DMS153 (cell line): ENCODE data around the gene EMP3.

Experiments used
- DNase-seq: peaks from one replicate; lab custom pipeline; 2025; lab: John Stamatoyannopoulos, UW

The EMP3 gene

DNA sequence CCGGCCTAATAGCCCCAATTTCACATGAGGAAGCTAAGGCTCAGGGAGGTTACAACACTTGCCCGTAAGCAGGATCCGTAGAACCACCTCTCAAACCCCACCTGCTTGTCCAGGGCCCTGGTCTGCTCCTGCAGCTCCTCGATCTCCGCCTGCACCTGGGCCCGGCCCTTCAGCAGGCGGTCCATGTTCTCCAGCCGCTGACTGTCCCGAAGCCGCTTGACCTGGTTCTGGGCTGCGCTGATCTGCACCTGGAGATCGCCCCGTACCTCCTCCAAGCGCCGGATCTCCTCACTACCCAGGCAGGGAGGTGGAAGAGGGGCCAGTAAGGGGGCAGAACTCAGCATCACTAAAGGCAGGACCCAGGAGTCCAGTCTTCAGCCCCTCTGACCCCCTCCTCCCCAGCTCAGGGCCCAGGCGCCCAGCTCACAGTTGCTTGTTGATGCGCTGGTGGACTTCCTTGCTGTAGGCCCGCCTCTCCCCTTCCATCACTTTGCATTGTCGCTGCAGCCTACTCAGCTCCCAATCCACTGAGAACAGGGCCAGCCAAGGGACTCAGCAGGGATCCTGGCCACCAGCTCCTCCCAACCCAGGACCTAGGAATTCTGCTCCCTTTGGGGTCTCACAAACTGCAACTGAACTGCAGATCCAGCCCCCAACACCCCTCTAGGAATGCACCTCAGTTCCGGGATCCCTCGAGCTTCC, 6.9 kb upstream of the EMP3 start:
- no peak for DNase-seq

DNA sequence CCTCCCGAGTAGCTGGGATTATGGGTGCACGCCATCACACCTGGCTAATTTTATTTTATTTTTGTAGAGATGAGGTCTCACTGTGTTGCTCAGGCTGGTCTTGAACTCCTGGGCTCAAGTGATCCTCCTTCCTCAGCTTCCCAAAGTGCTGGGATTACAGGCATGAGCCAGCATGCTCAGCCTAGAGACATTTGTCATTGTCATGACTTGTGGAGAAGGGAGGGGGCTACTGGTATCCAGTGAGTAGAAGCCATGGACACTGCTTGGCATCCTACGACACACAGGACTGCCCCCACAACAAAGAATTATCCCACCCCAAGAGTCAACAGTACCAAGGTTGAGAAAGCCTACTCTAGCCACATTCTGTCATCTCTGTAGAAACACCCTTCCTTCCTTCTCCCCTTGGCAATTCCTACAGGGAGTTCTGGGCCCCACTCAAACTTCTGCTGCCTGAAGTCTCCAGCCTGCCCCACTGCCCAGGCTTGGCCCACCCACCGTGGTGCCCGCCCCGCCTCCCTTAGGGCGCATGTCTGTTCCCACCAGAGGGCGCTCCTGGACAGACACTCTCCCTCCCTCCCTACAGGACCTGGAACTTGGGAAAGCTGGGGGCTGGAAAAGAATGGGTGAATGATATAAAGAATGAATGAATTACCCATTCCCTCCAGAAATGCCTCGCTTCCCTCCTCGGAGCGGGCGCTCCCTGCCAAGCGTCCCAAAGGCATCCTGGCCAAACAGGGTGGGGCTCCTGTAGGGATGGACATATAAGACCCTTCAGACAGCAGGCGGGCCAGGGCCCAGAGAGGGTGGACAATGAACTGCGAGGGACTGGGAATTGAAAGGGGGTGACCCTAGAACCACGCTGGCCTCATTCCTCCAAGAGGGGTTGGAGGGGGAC, 5.5 kb upstream of the EMP3 start:
- DNase-seq = peak; percentile 41

DNA sequence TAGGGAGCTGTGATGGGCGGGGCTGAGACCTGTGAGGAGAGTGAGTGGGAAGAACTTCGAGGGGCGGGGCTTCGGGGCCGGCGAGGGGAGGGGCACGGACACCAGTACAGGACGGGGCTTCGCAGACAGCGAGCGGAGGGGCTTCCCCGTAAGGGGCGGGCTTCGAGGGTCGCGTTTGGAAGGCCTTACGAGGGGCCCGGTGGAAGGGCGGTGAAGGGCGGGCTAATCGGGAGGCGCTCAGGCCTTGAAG, 4.1 kb upstream of the EMP3 start:
- DNase-seq = peak; percentile 95

DNA sequence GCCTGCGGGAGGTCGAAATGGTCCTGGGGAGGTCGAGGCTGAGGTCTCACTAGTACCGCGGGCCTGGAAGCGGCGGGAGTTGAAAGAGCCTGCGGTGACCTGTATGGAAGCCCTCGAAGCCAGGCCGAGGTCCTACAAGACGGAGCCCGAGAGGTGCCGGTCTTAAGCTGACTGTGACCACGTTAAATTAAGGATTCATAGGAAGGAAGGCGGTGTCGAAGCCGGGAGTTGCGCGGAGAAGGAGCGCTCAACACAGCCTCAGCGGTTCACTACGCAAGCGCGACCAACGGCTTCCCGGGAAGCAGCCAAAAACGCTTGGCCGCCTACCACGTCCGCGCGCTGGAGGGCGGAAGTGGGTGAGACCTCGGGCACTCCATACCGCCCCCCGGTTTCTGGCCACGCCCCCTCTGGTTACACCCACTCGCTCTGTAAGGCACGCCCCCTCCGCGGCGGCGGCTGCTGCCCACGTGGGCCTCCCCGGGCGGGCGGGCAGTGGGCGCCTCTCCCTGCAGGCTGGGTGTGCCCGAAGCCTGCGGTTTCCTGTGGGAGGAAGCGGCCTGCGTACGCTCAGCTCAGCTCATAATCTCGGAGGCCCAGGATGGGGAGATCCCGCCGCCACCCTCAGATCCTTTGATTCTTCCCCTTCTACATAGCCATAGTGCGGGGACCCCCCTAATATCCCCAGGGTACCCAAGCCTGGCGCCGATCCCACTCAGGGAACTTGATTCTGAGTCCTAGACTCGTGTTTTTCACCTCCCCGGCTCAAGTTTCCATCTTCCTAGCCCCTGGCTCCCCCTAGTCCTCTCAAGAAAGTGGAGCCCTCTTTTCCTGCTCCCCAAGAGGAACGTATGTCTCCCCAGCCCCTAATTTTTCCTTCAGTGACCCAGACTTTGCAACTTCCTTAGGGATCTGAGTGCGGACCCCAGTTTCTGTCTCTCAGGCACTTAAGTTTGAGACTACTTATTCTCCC, 3.4 kb upstream of the EMP3 start:
- peak; percentile 97 for DNase-seq

DNA sequence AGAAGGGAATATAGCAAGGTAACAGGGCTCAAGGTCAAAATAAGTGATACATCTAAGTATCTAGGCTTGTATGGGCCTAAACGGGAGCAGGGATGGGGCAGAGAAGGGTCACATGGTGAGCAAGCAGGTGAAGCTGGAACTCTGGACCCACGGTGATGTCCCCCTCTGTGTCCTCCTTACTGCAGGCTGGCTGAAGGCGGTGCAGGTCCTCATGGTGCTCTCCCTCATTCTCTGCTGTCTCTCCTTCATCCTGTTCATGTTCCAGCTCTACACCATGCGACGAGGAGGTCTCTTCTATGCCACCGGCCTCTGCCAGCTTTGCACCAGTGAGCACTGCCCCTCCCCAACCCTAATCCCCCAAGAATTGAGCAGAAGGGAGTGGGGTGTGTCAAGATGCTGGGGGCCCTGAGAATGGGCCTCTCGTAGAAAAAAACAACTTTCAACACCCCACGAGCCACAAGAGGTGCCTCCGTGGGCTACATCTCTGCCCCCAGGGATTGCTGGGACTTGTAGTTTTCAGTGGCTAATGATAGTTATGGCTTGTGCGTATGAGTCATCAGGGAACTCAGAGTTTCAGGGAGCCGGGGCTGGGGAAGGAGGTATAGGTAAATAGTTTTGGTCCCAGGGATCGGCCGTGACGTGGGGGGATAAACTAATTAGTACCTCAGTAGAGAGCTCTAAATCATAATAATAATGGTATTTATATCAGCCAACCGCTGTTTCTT, 4.0 kb downstream of the EMP3 start:
- DNase-seq = no peak

DNA sequence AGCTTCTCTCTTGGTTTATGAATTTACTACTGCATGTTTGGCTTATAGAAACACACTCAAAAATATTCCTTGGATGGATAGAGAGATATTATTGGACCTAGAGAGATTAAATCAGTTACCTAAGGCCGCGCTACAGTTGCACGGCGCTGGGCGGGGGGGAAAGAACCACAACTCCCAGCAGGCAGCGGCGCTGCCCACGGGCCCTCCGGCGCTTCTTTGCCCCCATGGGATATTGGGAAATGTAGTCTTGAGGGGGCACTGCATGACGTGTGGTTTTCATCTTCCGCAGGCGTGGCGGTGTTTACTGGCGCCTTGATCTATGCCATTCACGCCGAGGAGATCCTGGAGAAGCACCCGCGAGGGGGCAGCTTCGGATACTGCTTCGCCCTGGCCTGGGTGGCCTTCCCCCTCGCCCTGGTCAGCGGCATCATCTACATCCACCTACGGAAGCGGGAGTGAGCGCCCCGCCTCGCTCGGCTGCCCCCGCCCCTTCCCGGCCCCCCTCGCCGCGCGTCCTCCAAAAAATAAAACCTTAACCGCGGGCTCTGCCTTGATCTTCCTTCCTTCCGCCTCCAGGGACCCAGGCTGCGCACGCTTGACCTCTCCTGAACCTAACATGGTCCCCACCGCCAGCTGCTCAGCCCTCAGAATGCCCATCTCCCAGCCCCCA, 4.8 kb downstream of the EMP3 start:
- peak; percentile 94 for DNase-seq

DNA sequence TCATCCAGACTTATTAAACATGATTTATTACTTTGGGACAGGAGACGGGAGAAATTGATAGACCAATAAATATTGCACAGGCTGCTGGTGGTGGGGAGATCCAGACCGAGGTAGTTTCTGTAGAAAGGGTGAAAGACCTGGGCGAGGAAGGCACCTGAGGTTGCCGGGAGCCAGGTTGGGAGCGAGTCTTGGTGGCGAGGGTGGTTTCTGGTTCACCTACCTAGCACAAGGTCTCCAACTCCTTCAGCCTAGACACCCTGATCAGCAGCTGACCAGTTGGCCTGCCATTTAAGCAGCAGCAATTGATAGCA, 7.0 kb downstream of the EMP3 start:
- no peak for DNase-seq

DNA sequence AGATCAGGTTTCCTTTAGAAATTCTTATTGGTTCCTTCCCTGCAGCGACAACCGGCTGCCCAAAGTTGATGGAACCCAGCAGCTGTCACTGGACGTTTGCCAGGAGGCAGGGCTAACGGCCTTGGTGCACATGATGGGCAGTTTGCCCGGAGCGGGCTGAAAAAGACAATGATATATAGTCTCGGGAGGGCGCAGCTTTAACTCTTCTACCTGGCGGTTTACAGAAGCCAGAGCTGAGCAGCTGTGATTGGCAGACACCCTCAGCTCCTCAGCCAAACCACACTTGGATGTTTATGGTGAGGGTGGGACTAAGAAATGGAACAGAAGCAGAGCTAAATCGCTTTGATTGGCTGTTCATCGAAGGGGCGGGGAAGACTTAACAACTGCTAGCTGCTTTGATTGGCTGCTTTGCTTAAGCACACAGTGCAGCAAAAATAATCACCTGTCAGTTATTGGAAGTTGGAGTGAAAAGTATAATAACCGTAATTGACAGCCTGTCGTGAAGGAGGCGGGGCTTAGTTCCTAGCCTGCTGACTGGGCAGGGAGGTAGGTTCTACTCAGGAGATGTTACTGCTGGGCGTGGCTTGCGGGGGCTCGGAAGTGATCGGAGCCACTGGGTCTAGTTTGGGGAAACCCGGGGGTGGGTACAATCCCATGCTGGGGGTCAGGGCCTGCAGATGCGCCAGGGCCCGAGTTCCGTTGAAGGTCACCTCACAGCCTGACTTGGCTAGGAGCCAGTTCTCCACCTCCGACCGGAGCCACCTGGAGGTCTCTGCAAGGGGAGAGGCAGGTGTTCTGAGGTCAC, 7.5 kb downstream of the EMP3 start:
- DNase-seq = peak; percentile 100

DNA sequence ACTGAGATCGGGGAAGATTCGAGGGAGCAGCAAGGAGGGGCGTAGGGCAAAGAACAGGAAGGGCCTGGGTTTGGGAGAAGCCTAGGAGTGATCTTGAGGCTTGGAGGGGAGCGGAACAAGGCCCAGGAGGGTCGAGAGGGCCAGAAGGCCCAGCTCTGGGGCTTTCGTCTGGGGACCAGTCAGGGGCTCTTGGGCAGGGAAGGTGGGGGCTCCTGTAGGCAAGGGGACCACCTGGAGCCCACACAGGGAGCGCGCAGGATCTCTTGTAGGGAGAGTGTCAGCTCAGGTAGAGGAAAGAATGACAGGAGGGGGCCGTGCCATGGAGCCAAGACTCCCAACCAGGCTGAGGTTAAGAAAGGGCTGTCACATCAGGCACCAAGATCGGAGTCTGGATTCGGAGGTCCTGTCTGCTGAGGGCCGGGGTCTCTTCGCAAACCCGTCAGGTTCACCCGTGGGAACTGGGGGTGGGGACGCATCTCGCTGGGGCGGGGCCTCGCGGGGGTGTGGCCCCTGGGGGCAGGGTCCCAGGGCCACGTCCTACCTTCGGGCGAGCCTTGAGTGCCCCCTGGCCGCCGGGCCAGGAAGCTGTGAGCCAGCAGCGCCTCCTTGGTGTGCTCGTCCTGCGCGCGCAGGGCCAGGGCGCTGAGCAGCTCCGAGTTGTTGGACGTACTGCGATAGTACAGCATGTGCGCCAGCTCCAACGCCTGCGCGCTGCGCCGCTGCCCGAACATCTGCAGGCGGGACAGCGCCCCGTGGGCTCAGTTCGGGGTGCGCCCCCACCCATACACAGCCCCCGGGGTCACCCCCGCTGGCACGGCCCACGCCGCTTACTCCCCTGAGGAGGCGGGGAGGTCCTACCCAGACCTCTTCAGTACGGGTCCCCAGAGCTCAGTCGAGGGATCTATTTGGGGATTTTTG, 8.4 kb downstream of the EMP3 start:
- peak; percentile 89 for DNase-seq

DNA sequence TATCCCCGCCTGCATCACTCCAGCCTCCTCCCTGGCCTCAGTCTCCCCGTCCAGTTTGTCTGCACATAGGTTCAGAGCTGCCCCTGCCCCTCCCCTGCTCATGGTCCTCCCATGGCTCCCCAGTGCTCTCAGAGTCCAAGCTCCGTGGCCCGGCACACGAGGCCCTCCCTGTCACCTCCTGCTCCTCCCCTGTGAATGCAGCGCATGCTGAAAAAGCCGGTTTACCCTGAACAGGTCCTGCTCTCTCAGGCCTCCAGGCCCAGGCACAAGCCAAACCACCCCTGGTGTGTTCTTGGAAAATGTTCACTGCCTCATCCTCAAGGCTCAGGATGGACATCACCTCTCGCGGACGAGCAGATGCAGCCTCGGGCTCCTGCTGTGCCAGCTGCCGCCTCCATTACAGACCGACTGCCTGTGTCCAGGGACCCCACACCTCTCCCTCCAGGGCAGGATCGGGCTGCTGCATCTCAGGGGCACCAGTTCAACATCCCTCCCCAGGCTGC, 13.0 kb downstream of the EMP3 start:
- DNase-seq = no peak

DNA sequence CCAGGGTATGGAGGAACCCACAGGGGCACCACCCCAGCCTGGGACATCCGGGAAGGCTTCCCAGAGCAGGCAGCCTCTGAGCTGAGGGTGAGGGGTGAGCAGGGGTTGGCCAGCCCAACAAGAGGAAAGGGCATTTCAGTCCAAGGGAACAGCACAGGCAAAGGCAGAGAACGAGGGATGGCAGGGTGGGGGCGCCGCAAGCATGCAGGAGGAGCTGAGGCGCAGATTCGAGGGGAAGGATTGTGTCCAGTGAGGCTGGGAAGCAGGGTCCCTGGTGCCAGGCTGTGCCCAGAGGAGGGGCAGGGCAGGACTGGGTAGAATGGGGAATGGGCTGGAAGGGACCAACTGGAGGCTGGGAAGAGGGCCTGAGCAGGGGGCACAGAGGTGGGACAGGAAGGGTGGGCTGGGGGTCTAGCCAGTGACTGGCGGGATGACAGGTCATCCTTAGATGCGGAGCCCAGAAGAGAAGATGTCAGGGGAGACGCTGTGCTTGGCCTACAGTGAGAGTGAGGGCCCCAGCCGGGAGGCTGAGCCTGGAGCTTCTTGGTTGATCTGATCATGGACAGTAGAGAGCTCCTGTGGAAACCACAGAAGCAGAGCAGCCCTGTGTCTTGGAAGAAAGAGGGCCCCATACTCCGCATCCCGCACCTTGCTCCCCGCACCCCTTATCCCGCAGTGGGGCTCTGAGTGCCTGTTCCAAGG, 13.6 kb downstream of the EMP3 start:
- DNase-seq = no peak

DNA sequence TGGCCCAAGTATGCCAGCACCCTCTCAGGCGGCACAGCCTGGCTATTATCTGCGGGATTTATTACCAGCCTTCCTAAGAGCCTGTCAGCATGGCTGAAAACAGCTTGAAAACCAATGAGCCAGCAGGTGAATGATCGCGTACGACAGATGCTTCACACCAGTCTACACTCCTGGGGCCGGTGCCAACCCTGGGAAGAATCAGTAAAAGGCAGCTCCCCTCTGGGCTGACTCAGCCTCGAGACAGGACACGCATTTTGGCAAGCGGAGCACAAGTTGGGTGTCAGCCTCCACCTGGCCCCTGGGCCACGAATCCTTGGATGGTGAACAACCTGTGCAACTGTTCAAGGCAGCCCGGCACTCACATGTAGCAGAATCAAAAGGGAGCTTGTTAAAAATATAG, 15.6 kb downstream of the EMP3 start:
- peak; percentile 46 for DNase-seq

DNA sequence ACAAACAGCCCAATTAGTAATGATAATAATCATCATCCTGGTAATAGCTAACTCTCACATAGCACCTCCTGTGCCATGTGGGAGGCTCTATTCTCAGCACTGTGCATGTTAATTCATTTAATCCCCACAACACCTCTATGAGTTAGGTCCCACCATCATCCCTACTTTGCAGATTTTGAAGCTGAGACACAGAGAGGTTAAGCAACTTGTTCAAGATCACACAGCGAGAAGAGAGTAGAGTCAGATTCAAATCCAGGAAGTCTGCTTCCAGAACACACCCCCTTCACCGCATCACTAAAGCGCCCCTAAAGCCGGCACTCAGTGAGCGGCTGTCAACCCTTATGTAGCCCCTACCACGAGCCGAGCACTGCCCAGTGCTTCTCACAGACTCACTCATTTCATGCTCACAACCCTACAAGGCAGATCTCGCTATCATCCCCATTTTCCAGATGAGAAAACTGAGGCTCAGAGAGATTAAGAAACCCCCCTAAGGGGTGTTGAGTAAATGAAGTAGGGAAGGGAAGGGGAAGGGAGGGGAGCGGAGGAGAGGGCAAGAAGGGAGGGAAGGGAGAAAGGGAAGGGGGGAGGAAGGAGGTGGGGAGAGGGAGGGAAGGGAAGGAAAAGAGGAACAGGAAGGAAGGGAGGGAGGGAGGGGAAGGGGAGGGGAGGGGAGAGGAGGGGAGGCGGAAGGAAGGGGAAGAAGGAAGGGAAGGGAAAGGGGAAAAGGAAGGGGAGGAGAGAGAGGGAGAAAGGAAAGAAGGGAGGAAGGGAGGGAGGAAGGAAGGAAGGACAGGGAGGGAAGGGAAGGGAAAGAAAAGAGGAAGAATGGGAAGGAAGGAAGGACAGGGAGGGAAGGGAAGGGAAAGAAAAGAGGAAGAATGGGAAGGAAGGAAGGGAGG, 16.4 kb downstream of the EMP3 start:
- no peak for DNase-seq

DNA sequence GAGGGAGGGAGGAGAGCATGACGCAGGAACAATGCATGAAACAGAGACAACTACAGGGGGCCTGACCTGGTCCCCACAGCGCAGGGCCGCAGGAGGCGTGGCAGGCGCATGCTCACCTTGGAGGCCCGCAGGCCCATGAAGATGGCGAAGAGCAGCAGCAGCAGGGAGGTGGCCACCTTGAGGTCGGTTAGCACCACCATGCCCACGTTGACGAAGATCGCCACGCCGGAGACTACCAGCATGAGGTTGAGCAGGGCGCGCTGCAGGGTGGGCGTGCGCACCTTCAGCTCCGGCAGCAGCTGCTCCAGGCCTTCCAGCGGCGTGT, 17.0 kb downstream of the EMP3 start:
- DNase-seq = no peak

DNA sequence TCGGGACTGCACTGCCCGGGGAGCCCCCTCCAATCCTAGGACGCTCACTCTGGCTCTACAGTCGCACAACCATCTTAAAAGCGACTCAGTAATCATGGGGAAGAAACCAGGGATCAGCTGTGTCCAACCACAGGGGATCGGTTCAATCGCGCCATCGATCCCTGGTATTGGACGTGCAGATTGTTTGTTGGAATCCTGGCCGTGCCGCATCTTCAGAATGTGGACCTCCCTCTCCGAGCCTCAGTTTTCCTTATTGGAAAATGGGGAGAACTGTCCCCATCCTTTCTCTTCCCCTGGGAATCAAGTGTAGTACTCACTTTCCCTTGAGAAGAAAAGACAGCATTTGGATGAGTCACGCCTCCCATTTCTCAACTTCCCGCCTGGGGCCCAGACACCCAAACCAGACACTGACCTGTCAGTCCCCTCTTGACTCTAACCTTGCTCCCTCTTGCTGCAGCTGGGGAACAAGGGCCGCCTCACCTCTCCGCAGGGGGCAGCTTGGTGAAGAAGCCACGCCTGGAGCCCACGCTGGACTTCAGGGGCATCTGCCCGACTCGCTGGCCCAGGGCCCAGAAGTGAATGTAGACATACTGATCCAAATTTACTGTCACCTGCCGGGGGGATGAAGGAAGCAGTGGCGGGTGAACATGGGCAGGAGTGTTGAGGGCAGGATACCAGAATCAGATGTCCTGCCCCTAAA, 17.6 kb downstream of the EMP3 start:
- DNase-seq = no peak

DNA sequence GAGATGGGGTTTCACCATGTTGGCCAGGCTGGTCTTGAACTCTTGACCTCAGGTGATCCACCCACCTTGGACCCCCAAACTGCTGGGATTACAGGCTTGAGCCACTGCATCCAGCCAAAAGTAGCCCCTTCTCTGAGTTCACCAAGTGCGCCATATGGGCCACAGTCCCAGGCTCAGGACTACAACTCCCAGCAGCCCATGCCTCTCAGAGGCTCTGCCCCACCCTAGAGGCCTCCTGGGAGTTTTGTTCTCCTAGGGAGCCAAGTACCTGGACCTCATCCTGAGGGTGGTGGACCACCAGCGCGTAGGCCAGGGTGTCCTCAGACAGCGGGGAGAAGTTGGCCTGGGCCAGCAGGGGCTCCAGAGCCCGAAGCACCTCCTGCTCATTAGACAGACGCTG, 19.5 kb downstream of the EMP3 start:
- no peak for DNase-seq

DNA sequence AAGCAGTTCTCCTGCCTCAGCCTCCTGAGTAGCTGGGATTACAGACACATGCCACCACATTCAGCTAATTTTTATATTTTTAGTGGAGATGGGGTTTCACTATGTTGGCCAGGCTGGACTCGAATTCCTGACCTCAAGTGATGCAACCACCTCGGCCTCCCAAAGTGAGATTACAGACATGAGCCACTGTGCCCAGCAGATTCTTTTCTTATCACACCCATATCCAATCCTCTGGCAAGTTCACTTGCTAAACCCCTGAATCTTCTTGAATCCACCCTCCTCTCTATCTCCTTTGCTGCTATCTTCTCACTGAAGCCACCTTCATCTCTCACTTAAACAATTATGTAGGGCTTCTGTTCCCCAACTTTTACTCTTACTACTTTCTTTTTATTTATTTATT, 20.8 kb downstream of the EMP3 start:
- no peak for DNase-seq
